Effector CD4-positive, alpha-beta T cell (primary cell): Measurements from ENCODE around the gene H3-3A.

Experiments used
- DNase-seq: peaks from one replicate; pipeline ENCODE4 v3.0.0-alpha.2; 2020

The H3-3A gene

GRCh38 chr1:226054519-226055327 lies 7.8 kb upstream of the H3-3A start:
- DNase-seq: no peak

- no peak for DNase-seq
Measured at GRCh38 chr1:226059709-226060108, 2.8 kb upstream of the H3-3A start.

- DNase-seq: no peak
Measured at GRCh38 chr1:226060427-226060826, 2.1 kb upstream of the H3-3A start.

GRCh38 chr1:226061068-226061840 lies 1.3 kb upstream of the H3-3A start:
- no peak for DNase-seq

- peak; percentile 32 for DNase-seq
Measured at GRCh38 chr1:226061841-226062557, 517 bp upstream of the H3-3A start.

- peak; percentile 41 for DNase-seq
Measured at GRCh38 chr1:226063224-226063976, 884 bp downstream of the H3-3A start.

GRCh38 chr1:226063977-226064815 lies 1.7 kb downstream of the H3-3A start:
- no peak for DNase-seq

- peak; percentile 26 for DNase-seq
Measured at GRCh38 chr1:226064816-226065248, 2.3 kb downstream of the H3-3A start.

- no peak for DNase-seq
Measured at GRCh38 chr1:226066415-226067078, 4.0 kb downstream of the H3-3A start.

GRCh38 chr1:226069811-226070489 lies 7.4 kb downstream of the H3-3A start:
- DNase-seq: no peak

- no peak for DNase-seq
Measured at GRCh38 chr1:226072347-226072746, 9.8 kb downstream of the H3-3A start.

- DNase-seq: no peak
Measured at GRCh38 chr1:226073184-226073950, 10.9 kb downstream of the H3-3A start.

GRCh38 chr1:226074046-226074445 lies 11.5 kb downstream of the H3-3A start:
- no peak for DNase-seq

GRCh38 chr1:226076378-226076777 lies 13.9 kb downstream of the H3-3A start:
- DNase-seq: no peak

- DNase-seq: no peak
Measured at GRCh38 chr1:226078374-226078773, 15.9 kb downstream of the H3-3A start.

GRCh38 chr1:226082587-226082917 lies 20.0 kb downstream of the H3-3A start:
- DNase-seq: no peak

- no peak for DNase-seq
Measured at GRCh38 chr1:226082959-226083301, 20.4 kb downstream of the H3-3A start.

GRCh38 chr1:226083302-226084101 lies 21.0 kb downstream of the H3-3A start:
- DNase-seq: peak; percentile 91

- no peak for DNase-seq
Measured at GRCh38 chr1:226085675-226086285, 23.3 kb downstream of the H3-3A start.
